Effector CD8-positive, alpha-beta T cell (primary cell): ENCODE results near the gene VTI1A.
"Not testable (repeated sequence)": the region's sequence is repeated elsewhere in the genome, so short reads cannot be mapped to it uniquely, and the experiment has no call there.

Experiments
- DNase-seq: peaks from one replicate; lab custom pipeline; 2025; lab: John Stamatoyannopoulos, UW

The VTI1A gene

DNA sequence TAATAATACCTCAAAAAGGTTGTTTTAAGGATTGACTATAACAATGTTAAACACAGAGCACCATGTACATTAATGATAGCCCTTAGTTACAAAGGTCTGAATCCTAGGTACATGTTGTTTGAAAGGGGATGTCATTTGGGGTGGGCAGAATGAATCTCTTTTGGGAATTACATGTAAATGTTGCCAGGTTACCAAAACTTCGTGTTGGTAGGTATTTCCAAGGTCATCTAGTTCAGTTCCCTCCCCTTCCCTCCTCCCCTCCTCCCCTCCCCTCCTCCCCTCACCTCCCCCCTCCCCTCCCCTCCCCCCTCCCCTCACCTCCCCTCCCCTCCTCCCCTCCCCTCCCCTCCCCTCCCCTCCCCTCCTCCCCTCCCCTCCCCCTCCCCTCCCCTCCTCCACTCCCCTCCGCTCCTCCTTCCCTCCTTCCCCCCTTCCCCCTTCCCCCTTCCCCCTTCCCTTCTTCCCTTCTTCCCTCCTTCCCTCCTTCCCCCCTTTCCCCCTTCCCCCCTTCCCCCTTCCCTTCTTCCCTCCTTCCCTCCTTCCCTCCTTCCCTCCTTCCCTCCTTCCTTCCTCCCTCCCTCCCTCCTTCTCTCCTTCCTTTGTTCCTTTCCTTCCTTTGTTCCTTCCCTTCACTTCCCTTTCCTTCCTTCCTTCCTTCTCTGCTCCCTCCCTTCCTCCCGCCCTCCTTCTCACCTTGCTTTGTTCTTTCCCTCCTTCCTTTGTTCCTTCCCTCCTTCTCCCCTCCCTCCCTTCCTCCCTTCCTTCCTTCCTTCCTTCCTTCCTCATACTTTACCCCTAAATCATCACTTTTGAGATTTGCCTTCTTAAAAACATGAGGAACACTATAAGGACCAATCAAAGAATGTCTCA, 8.1 kb downstream of the VTI1A start:
- DNase-seq, result no peak

GRCh38 chr10:112456533-112456932, 9.5 kb downstream of the VTI1A start:
- no peak for DNase-seq

- no peak for DNase-seq
Observed at GRCh38 chr10:112460366-112460765, 13.4 kb downstream of the VTI1A start.

GRCh38 chr10:112461029-112461887, 14.2 kb downstream of the VTI1A start:
- DNase-seq, result no peak

DNA sequence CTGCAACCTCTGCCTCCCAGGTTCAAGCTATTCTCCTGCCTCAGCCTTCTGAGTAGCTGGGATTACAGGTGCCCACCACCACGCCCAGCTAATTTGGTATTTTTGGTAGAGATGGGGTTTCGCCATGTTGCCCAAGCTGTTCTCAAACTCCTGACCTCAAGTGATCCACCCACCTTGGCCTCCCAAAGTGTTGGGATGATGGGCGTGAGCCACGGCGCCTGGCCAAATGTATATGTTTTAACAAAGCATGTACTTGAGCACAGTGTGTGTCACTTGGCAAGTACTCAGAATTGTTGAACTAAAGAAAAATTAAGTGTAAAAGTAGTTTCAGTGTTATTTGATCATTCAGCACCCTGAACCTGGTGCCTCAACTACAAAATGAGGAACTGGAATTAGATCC, 17.1 kb downstream of the VTI1A start:
- not testable (repeated sequence) for DNase-seq

DNA sequence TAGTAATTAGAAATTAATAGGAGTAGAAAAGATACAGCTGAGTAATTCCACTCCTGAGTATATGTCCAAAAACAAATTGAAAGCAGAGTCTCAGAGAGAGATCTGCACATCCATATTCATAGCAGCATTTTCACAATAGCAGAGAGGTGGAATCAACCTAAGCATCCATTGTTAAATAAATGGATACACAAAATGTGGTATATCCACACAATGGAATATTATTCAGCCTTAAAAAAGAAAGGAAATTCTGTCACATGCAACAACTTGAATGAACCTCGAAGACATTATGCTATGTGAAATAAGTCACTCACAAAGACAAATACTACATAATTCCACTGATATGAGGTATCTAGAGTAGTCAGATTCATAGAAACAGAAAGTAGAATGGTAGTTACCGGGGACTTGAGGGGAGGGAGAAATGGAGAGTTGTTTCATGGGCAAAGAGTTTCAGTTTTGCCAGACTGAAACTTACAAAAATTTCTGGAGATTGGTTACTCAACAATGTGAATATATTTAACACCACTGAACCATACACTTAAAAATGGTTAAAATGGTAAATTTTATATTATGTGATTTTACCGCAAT, 18.4 kb downstream of the VTI1A start:
- no peak for DNase-seq

DNA sequence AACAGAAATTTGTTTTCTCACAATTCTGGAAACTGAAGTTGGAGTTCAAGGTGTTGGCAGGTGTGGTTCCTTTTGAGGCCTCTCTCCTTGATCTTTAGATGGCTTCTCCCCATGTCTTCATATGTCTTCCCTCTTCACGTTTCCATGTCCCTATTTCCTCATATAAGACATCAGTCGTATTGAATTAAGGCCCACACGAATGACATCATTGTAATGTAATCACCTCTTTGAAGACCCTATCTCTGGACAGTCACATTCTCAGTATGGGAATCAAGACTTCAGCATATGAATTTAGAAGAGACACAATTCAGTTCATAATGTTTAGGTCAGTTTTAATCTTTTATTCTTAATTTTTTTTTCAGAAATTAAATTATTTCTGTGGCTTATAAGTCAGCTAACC, 19.8 kb downstream of the VTI1A start:
- DNase-seq, result no peak

- DNase-seq, result no peak
Observed at GRCh38 chr10:112467541-112468075, 20.6 kb downstream of the VTI1A start.

GRCh38 chr10:112471878-112472487, 25.0 kb downstream of the VTI1A start:
- no peak for DNase-seq

DNA sequence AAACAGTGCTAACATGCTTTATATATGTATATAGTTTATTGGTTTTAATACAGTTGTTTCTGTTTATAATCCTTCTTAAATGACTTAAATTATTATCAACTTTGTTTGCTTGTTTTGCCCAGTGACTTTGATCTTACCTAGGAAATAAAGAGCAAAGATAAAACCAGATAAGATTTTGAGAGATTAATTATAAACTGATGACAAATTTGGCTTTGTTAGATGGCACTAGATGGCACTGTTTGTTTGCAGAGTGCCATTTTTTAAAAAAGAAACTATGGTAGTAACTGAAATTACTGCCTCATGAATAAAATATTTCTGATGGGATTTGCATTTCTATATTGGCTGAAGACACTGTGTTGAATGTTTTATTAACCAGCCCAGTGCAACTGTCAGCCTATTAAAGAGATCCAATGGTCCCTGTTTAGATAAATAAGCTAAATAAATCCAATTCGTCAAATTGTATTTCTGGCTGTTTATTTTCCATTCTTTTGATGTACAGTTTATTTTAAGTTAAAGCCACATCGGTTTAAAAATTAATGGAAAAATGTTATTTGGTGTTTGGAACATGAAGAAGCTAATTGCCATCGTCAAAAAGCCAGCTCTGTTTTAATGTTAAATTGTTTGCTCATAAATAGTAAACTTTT, 28.7 kb downstream of the VTI1A start:
- DNase-seq, result no peak

DNA sequence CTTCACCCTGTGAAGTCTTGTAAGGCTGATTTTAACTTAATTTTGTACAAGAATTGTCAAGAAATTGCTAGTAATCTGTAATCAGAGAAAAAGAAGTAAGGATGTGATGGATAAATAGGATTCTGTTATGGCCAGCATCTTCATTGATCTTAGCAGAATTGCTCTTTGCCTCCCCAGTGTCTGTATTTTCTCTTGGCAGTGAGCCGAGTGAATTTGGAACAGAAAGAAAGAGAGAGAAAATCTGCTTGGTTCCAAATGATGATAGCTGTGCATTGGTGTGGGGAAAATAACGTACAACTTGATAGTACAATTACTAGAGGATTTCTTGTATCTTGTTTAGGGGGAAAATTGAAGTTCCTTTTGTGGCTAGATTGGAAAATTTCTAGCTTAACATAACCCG, 34.6 kb downstream of the VTI1A start:
- DNase-seq, result no peak

DNA sequence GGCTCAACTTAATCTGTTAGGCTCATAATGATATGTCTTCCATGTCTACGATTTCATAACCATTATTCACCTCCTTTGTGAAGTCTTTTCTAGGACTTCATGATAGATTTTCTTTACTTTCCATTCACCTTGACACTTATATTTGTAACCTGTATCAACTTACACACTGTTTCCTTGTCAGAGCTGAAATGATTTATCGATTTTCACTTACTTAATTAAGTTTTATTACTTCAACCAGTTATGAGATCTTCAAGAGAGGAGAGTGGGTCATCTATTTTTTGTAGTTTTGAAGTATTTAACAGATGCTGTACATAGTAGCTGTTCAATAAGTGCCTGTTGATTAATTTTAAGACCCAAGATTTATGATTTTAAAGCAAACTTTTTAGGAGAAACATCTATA, 37.4 kb downstream of the VTI1A start:
- DNase-seq, result no peak

GRCh38 chr10:112487964-112488363, 40.9 kb downstream of the VTI1A start:
- no peak for DNase-seq

DNA sequence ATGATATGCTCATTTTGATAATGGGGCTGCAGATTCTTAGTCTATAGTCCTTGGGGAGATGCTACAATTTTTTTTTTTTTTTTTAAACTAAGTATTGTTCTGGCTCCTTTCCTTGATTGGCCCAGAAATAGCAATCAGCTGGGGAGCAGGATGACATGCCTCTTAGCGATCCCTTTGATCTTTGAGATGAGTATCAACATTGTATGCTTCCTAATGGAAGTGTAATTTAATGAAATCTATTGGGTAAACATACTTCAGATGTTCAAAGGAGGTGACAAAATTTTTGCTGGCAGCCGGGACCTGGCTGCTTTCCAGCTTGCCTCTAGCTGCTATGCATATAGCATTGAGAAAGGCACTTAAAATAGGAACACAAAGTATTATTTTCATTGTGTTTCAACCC, 43.5 kb downstream of the VTI1A start:
- no peak for DNase-seq

GRCh38 chr10:112491144-112491543, 44.1 kb downstream of the VTI1A start:
- no peak for DNase-seq

DNA sequence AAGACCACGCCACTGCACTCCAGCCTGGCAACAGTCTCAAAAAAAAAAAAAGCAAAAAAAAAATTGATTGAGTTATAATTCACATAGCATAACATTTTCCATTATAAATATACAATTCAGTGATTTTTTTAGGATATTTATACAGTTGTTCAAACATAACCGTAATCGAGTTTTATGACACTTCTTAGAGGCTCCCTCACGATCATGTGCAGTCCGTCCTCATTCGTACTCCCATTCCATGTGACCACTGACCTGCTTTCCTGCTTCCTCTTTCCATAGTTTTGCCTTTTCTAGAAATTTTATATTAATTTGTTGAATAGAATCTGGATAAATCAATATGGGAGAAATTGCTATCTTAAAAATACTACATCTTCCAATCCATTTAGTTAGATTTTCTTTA, 45.7 kb downstream of the VTI1A start:
- no peak for DNase-seq

- DNase-seq, result no peak
Observed at GRCh38 chr10:112497347-112497950, 50.4 kb downstream of the VTI1A start.

DNA sequence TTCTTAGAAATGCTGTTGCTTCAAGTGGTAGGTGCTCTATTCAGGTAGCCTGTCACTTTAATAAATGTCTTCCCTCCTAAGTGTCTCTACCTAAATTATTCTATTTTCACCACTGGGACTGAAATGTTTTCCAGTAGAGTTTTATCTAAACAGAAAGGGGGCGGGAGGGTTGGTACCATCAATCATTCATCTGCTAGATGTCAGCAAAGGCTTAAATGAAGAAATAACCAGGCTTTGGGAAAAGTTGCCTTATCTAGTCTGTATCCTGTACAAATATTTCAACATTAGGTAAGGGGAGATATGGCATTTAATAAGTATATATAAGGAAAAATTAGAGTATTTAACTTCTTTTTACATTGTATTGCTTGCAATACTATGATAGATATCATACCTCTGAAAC, 51.8 kb downstream of the VTI1A start:
- DNase-seq, result no peak

- DNase-seq, result not testable (repeated sequence)
Observed at GRCh38 chr10:112499985-112500384, 53.0 kb downstream of the VTI1A start.

DNA sequence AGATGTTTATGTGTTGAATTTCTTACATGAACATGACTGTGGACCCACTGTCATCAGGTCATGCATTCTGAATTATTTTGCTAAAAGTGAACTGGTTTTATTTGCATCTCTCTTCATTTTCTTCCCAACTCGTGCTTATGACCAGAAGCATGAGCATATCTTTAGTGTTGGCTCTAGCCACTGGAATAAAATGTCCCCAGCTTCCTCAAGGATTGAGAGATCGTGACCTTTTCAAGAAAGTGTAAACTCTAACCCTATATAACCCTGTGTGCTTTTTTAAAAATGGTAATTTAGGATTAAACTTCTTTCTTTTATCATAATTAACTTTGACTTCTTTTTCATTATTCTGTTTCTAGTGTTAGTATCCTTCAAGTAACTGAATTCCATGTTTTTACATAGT, 55.5 kb downstream of the VTI1A start:
- no peak for DNase-seq

DNA sequence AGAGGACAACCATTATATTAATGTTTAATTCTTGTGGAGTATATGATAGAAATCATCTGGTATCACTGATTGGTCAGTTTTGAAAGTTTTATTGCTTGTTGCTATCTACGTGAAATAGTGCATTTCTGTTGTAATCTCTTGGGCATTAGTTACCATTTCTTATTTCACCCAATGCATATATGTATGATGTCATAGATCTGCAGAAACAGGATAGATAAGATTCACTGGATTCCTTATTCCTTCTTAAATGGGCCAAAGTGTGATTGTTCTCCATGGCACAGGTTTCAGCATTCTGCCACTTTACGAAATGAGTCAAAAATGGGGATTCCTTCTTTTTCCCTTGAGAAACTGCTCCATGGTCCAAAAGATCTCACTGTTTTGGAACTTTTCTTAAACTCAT, 56.6 kb downstream of the VTI1A start:
- no peak for DNase-seq
